Loucy (cell line): ENCODE measurements around the gene RUVBL2.

Source experiments
- H2AFZ ChIP-seq: fragments of 200-600 bp; sonication (generic); 2 replicates; pipeline ENCODE4 v1.6.0; 2016; ENCODE audit warnings: antibody characterized with exemption, mild to moderate bottlenecking, low read length, moderate library complexity
- H3F3A ChIP-seq: fragments of 200-600 bp; 2 replicates; pipeline ENCODE4 v1.6.0; 2016; ENCODE audit warnings: antibody characterized with exemption, low read depth, mild to moderate bottlenecking
- H3K27me3 ChIP-seq: fragments of 200-600 bp; sonication (generic); 2 replicates; pipeline ENCODE4 v1.6.1; 2014; ENCODE audit warnings: low read length, mild to moderate bottlenecking; ENCODE audit not compliant: insufficient read depth, poor library complexity, severe bottlenecking
- H3K36me3 ChIP-seq: fragments of 200-600 bp; sonication (generic); 2 replicates; pipeline ENCODE4 v1.6.1; 2016; ENCODE audit warnings: low read length; ENCODE audit not compliant: insufficient read depth
- H3K4me1 ChIP-seq: fragments of 200-600 bp; sonication (generic); 2 replicates; pipeline ENCODE4 v1.5.1; 2014; ENCODE audit warnings: low read length, mild to moderate bottlenecking; ENCODE audit not compliant: insufficient read depth, poor library complexity, severe bottlenecking
- H3K4me2 ChIP-seq: fragments of 200-600 bp; sonication (generic); 2 replicates; pipeline ENCODE4 v1.6.0; 2014; ENCODE audit warnings: antibody characterized with exemption, low read length, low read depth, mild to moderate bottlenecking; ENCODE audit not compliant: poor library complexity, severe bottlenecking
- H3K4me3 ChIP-seq: fragments of 200-600 bp; sonication (generic); 2 replicates; pipeline ENCODE4 v1.5.1; 2014; ENCODE audit warnings: low read length, mild to moderate bottlenecking, mixed read lengths; ENCODE audit not compliant: poor library complexity, severe bottlenecking
- H3K79me2 ChIP-seq: fragments of 200-600 bp; sonication (generic); 2 replicates; pipeline ENCODE4 v1.6.1; 2014; ENCODE audit warnings: low read length; ENCODE audit not compliant: insufficient read depth
- H3K9ac ChIP-seq: fragments of 200-600 bp; sonication (generic); 2 replicates; pipeline ENCODE4 v1.6.0; 2014; ENCODE audit warnings: mild to moderate bottlenecking, low read depth, low read length, moderate library complexity; ENCODE audit not compliant: poor library complexity, severe bottlenecking
- H3K9me2 ChIP-seq: fragments of 200-600 bp; sonication (generic); replicated peaks from 2 replicates; pipeline ENCODE4 v1.6.1; 2016; ENCODE audit warnings: low read depth, low read length, mixed read lengths
- H3K9me3 ChIP-seq: fragments of 200-600 bp; sonication (generic); 2 replicates; pipeline ENCODE4 v1.6.1; 2014; ENCODE audit warnings: mild to moderate bottlenecking, antibody characterized with exemption, low read length, low read depth; ENCODE audit not compliant: insufficient read depth
- H4K20me1 ChIP-seq: fragments of 200-600 bp; sonication (generic); 2 replicates; pipeline ENCODE4 v1.6.0; 2014; ENCODE audit warnings: antibody characterized with exemption, low read length, mild to moderate bottlenecking; ENCODE audit not compliant: insufficient read depth, poor library complexity, severe bottlenecking
- EZH2phosphoT487 ChIP-seq: fragments of 200-600 bp; IDR thresholded peaks from 2 replicates; pipeline ENCODE4 v1.6.1; 2018; ENCODE audit warnings: antibody characterized with exemption, mild to moderate bottlenecking, moderate library complexity, borderline replicate concordance
- TF ChIP-seq, protein P1 (sequence below): fragments of 200-600 bp; sonication (generic); conservative IDR thresholded peaks from 2 replicates; pipeline ENCODE4 v1.5.1; 2014; ENCODE audit warnings: mild to moderate bottlenecking, antibody characterized with exemption, low read length

RUVBL2 gene

DNA sequence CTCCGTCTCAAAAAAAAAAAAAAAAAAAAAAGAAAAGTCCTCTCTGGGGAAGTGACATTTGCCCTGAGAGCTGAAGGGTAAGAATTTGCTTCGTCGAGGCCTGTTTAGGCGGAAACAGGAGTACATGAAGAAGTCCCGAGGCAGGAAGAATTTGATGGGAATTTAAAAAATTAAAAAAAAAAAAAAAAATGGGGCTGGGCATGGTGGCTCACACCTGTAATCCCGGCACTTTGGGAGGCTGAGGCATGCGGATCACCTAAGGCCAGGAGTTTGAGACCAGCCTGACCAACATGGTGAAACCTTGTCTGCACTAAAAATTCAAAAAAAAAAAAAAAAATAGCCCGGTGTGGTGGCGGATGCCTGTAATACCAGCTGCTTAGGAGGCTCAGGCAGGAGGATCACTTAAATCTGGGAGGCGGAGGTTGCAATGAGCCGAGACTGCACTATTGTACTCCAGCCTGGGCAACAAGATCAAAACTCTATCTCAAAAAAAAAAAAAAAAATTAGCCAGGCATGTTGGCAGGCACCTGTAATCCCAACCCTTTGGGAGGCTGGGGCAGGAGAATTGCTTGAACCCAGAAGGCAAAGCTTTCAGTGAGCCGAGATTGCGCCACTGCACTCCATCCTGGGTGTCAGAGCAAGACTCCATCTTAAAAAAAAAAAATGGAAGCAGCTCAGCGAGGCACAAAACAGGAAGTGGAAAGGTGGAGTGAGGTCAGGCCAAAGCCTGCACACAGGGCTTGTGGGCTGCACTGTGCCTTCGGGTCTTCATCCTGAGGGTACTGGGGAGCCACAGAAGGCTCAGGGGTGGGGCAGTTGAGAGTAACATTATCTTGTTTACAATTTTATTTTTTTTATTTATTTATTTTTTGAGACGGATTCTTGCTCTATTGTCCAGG lies 34.1 kb upstream of the RUVBL2 start:
- Histone ChIP-seq H3K4me1 (peaks cover 32% of the 10 kb centered on the region), H3F3A (no peaks in the 10 kb centered on the region), H3K4me3 (no peak overlapping the region), H3K27me3 (no peaks in the 10 kb centered on the region), H3K9me3 (no peaks in the 10 kb centered on the region), H3K4me2 (no peak overlapping the region), H3K79me2 (peaks cover 32% of the 10 kb centered on the region), H3K9ac (no peak overlapping the region), H2AFZ (no peak overlapping the region), H3K9me2 (no peaks in the 10 kb centered on the region), H4K20me1 (no peaks in the 10 kb centered on the region), H3K36me3 (no peaks in the 10 kb centered on the region)
- TF ChIP-seq, protein P1, sequence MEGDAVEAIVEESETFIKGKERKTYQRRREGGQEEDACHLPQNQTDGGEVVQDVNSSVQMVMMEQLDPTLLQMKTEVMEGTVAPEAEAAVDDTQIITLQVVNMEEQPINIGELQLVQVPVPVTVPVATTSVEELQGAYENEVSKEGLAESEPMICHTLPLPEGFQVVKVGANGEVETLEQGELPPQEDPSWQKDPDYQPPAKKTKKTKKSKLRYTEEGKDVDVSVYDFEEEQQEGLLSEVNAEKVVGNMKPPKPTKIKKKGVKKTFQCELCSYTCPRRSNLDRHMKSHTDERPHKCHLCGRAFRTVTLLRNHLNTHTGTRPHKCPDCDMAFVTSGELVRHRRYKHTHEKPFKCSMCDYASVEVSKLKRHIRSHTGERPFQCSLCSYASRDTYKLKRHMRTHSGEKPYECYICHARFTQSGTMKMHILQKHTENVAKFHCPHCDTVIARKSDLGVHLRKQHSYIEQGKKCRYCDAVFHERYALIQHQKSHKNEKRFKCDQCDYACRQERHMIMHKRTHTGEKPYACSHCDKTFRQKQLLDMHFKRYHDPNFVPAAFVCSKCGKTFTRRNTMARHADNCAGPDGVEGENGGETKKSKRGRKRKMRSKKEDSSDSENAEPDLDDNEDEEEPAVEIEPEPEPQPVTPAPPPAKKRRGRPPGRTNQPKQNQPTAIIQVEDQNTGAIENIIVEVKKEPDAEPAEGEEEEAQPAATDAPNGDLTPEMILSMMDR: no peak
- TF ChIP-seq EZH2phosphoT487: no peak

DNA sequence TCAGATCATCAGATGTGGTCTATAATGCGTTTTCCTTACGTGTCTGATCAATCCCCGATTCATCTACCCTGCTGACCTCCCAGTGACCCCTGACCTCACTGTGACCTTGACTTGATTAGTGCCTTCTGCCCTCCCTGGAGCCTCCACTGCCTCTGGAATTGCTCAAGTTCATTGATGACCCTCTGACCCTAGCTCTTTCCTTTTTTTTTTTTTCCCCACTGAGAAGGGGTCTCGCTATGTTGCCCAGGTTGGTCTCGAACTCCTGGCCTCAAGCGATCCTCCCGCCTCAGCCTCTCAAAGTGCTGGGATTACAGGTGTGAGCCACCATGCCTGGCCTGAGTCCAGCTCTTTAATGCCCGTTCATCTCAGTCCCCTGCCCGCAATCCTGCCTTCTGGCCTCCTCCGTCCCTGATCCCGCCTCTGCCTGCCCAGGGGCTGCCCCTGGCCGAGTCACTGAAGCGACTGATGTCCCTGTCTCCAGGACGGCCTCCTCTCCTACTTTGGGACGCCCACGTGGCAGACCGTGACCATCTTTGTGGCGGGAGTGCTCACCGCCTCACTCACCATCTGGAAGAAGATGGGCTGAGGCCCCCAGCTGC lies 32.5 kb upstream of the RUVBL2 start:
- H3K4me2 ChIP-seq: no peak overlapping the region
- TF ChIP-seq, protein P1: no peak
- TF ChIP-seq EZH2phosphoT487: no peak
- H4K20me1 ChIP-seq: peaks cover 3% of the 10 kb centered on the region
- no peaks in the 10 kb centered on the region for H3K9me2 ChIP-seq
- H3K36me3 ChIP-seq: no peaks in the 10 kb centered on the region
- no peak overlapping the region for H3K9ac ChIP-seq
- peaks cover 27% of the 10 kb centered on the region for H3K79me2 ChIP-seq
- peaks cover 27% of the 10 kb centered on the region for H3K4me1 ChIP-seq
- no peak overlapping the region for H2AFZ ChIP-seq
- H3K9me3 ChIP-seq: no peaks in the 10 kb centered on the region
- no peaks in the 10 kb centered on the region for H3F3A ChIP-seq
- no peaks in the 10 kb centered on the region for H3K27me3 ChIP-seq
- H3K4me3 ChIP-seq: no peak overlapping the region

- Histone ChIP-seq H3K4me3 (no peak overlapping the region), H3K27me3 (no peaks in the 10 kb centered on the region), H2AFZ (no peak overlapping the region), H3K36me3 (no peaks in the 10 kb centered on the region), H3K4me2 (no peak overlapping the region), H3K9me3 (no peaks in the 10 kb centered on the region), H3K4me1 (peaks cover 30% of the 10 kb centered on the region), H3F3A (no peaks in the 10 kb centered on the region), H3K79me2 (peaks cover 29% of the 10 kb centered on the region), H3K9ac (peak overlapping the region; percentile 84), H4K20me1 (peaks cover 8% of the 10 kb centered on the region), H3K9me2 (no peaks in the 10 kb centered on the region)
- TF ChIP-seq EZH2phosphoT487: no peak
- TF ChIP-seq, protein P1: no peak
Measured at GRCh38 chr19:48961673-48962028, 32.0 kb upstream of the RUVBL2 start.
